Bronchial epithelial cell (primary cell): ENCODE data around the gene ACY1. TPM values are rescaled to one million over a fixed set of nuclear protein-coding genes. Genes with fewer than 3 reads are reported as not detected.

Source experiments
- DNase-seq: peaks from one replicate; pipeline ENCODE4 v3.0.0-alpha.2; 2010; ENCODE audit warnings: low read depth
- FAIRE-seq: peaks from 2 replicates; lab custom pipeline; 2011; peaks lifted over from hg19 to GRCh38; lab: Jason Lieb, UNC
- H3K27me3 ChIP-seq: 2 replicates; pipeline ENCODE4 v1.5.1; 2011; ENCODE audit warnings: low read length; ENCODE audit not compliant: control insufficient read depth, insufficient read depth
- H3K36me3 ChIP-seq: 2 replicates; pipeline ENCODE4 v1.5.1; 2011; ENCODE audit warnings: low read length; ENCODE audit not compliant: control insufficient read depth, insufficient read depth
- H3K4me3 ChIP-seq: 2 replicates; pipeline ENCODE4 v1.5.1; 2011; ENCODE audit warnings: mild to moderate bottlenecking, low read depth, low read length, control low read depth
- CTCF ChIP-seq: IDR thresholded peaks from 2 replicates; pipeline ENCODE4 v1.5.1; 2011; ENCODE audit warnings: mild to moderate bottlenecking, moderate library complexity, low read length, control low read depth, inconsistent platforms; ENCODE audit not compliant: insufficient read depth, severe bottlenecking
- total RNA-seq: library from RNA; depleted of rRNA; stranded (reverse); fragments of >200 nt; gene quantifications from 2 replicates; pipeline ENCODE4 v1.2.1, GENCODE V29; 2014

The ACY1 gene
- total RNA-seq, 1 donor from 2014 or later = 69.2 TPM

DNA sequence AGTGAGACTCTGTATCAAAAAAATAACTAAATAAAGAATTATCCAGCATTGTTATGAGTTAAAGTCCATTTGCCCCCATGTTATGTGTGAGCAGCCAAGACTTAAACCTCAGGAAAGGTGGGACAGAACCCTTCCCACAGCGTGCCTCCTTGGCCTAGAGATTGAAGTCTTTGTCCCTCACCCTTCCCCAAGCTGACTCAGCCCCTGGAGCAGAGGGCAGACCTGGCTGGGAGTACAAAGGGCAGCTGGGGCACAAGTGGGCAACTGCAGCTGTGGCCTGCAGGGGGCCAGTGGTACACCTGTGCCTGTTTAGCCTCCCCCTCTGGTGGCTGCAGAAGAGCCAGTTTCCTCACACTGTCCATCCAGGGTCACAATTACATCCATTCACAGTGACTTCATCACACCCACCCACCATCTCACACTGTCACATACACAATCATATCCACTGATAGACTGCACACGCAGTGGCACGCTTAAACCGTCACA, 940 bp upstream of the ACY1 start:
- Histone ChIP-seq H3K36me3 (peaks cover 3% of the 10 kb centered on the region), H3K4me3 (peak overlapping the region; percentile 63), H3K27me3 (no peaks in the 10 kb centered on the region)
- DNase-seq (no peak), FAIRE-seq (peak; percentile 7)
- peak; percentile 76 for TF ChIP-seq CTCF

GRCh38 chr3:51983578-51984268, 388 bp downstream of the ACY1 start:
- H3K27me3 ChIP-seq = no peaks in the 10 kb centered on the region
- H3K36me3 ChIP-seq = peaks cover 3% of the 10 kb centered on the region
- TF ChIP-seq CTCF = no peak
- FAIRE-seq (no peak), DNase-seq (no peak)
- peak overlapping the region; percentile 63 for H3K4me3 ChIP-seq

GRCh38 chr3:51984269-51984647, 923 bp downstream of the ACY1 start:
- DNase-seq (no peak), FAIRE-seq (no peak)
- Histone ChIP-seq H3K4me3 (no peak overlapping the region), H3K36me3 (peaks cover 3% of the 10 kb centered on the region), H3K27me3 (no peaks in the 10 kb centered on the region)
- no peak for TF ChIP-seq CTCF

GRCh38 chr3:51985063-51985462, 1.7 kb downstream of the ACY1 start:
- H3K27me3 ChIP-seq = no peaks in the 10 kb centered on the region
- TF ChIP-seq CTCF = no peak
- peaks cover 3% of the 10 kb centered on the region for H3K36me3 ChIP-seq
- H3K4me3 ChIP-seq = no peak overlapping the region
- no peak for DNase-seq
- FAIRE-seq = no peak

- TF ChIP-seq CTCF = no peak
- no peaks in the 10 kb centered on the region for H3K27me3 ChIP-seq
- DNase-seq (no peak), FAIRE-seq (no peak)
- H3K36me3 ChIP-seq = peaks cover 3% of the 10 kb centered on the region
- no peak overlapping the region for H3K4me3 ChIP-seq
Observed at GRCh38 chr3:51986010-51986947, 2.9 kb downstream of the ACY1 start.
